ENCODE data around the gene MRPL40. TPM values are rescaled to one million over a fixed set of nuclear protein-coding genes. Genes with fewer than 3 reads are reported as not detected.

MRPL40 gene
- total and polyA plus RNA-seq, 10 of the 15 experiments (the other 5 are each of a cell fraction or from before 2014, with no cell fraction given) = 41.2 to 207 (median 69.1) TPM

- in situ Hi-C loops (cut with MboI) (no loop called here), intact Hi-C loops (cut with micrococcal nuclease; ENCODE audit: unreplicated experiment) (no loop called here)
- SMC1A ChIA-PET (ENCODE audit: uncharacterized antibody, unreplicated experiment) = no interaction called here
- RAD21 ChIA-PET (ENCODE audit: unreplicated experiment) = no interaction called here
- peaks cover 21 to 30% of the 10 kb centered on the region in 2 experiments for H3K36me3 ChIP-seq (ENCODE audit: control insufficient read depth in 2 of 2, insufficient read depth in 2 of 2, low read length in 1 of 2)
- H3K4me1 ChIP-seq (ENCODE audit: control insufficient read depth, insufficient read depth, low read length) = no peaks in the 10 kb centered on the region
- no peak overlapping the region for H3K4me2 ChIP-seq (ENCODE audit: control insufficient read depth, insufficient read depth)
- H3K27me3 ChIP-seq (replicated peaks in 1 of 2; ENCODE audit: control insufficient read depth in 2 of 2, insufficient read depth in 2 of 2, low read length in 1 of 2) = no peaks in the 10 kb centered on the region
- POLR2A ChIA-PET = no interaction called here
- H3K9me3 ChIP-seq (replicated peaks; ENCODE audit: control insufficient read depth, insufficient read depth, low read length) = no peaks in the 10 kb centered on the region
- no peak for ATAC-seq
- 98% methylated on average over 2 of the region's 2 CpGs for WGBS (ENCODE audit: insufficient coverage, insufficient replicate concordance, low lambda C conversion rate, missing lambda C conversion rate)
- H3K4me3 ChIP-seq = no peak overlapping the region
- BruUV-seq (replicated peaks) = no TSS peak
- no peak for FAIRE-seq
- H2AFZ ChIP-seq (ENCODE audit: control insufficient read depth, low read depth, low read length) = no peak overlapping the region
- H4K20me1 ChIP-seq (ENCODE audit: control insufficient read depth, insufficient read depth) = no peaks in the 10 kb centered on the region
- no peaks in the 10 kb centered on the region for H3K79me2 ChIP-seq (ENCODE audit: control insufficient read depth, insufficient read depth, low read length)
- no peak overlapping the region for H3K27ac ChIP-seq (ENCODE audit: control insufficient read depth, insufficient read depth)
- CTCF ChIA-PET = no interaction called here
- no peak for DNase-seq (ENCODE audit: low read depth, low spot score)
- TF ChIP-seq SPI1 (IDR thresholded peaks at IDR 0.05; ENCODE audit: borderline replicate concordance, insufficient read depth, low read depth, low read length) = no peak
- no peak for TF ChIP-seq CBX3 (IDR thresholded peaks at IDR 0.05; ENCODE audit: borderline replicate concordance, low read depth)
- no peak for TF ChIP-seq HCFC1 (IDR thresholded peaks at IDR 0.05; ENCODE audit: low read length)
- TF ChIP-seq MYC (IDR thresholded peaks at IDR 0.05; ENCODE audit: insufficient read depth, insufficient read length, insufficient replicate concordance, low read length, severe bottlenecking) = no peak
- no peak for TF ChIP-seq JUND (IDR thresholded peaks at IDR 0.05; ENCODE audit: low read depth, low read length)
- no peak for TF ChIP-seq CBFB (IDR thresholded peaks at IDR 0.05; ENCODE audit: low read depth)
- TF ChIP-seq MEF2A (IDR thresholded peaks at IDR 0.05; ENCODE audit: insufficient read depth, low read depth, low read length) = no peak
- no peak for TF ChIP-seq POLR2AphosphoS5 (IDR thresholded peaks at IDR 0.05; ENCODE audit: low read length)
- TF ChIP-seq, protein P1, sequence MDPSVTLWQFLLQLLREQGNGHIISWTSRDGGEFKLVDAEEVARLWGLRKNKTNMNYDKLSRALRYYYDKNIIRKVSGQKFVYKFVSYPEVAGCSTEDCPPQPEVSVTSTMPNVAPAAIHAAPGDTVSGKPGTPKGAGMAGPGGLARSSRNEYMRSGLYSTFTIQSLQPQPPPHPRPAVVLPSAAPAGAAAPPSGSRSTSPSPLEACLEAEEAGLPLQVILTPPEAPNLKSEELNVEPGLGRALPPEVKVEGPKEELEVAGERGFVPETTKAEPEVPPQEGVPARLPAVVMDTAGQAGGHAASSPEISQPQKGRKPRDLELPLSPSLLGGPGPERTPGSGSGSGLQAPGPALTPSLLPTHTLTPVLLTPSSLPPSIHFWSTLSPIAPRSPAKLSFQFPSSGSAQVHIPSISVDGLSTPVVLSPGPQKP (IDR thresholded peaks at IDR 0.05; ENCODE audit: low read depth, low read length) = no peak
- TF ChIP-seq EGR1 (IDR thresholded peaks at IDR 0.05; ENCODE audit: borderline replicate concordance in 1 of 2, low read depth in 2 of 2, low read length in 2 of 2) = no peak
- TF ChIP-seq PAX5 (IDR thresholded peaks at IDR 0.05; ENCODE audit: borderline replicate concordance, low read depth, low read length) = no peak
- H3K9ac ChIP-seq (ENCODE audit: control insufficient read depth, insufficient read depth, low read length) = no peak overlapping the region
These were observed 27.7 kb downstream of the MRPL40 start for GRCh38 chr22:19460036-19460435.
